ENCODE measurements around the gene MMS22L. TPM values are rescaled to one million over a fixed set of nuclear protein-coding genes. Genes with fewer than 3 reads are reported as not detected.

Gene MMS22L
- total RNA-seq, 1 experiment from 2014 or later = 52.8 TPM

- H2BK15ac ChIP-seq (ENCODE audit: low read depth, low read length) = no peak overlapping the region
- H2BK20ac ChIP-seq (ENCODE audit: low read depth, low read length, poor library complexity, severe bottlenecking) = no peak overlapping the region
- H3K18ac ChIP-seq (ENCODE audit: insufficient read length, low read depth, low read length) = no peak overlapping the region
- no peak overlapping the region for H3K56ac ChIP-seq (ENCODE audit: insufficient read length, low read depth, low read length)
- no CpG with 5 or more reads among the region's 1 CpG for WGBS (ENCODE audit: extremely low coverage, insufficient read length, low lambda C conversion rate)
- no peak overlapping the region for H3K4me2 ChIP-seq (ENCODE audit: insufficient read depth, insufficient read length, low read length)
- H2BK5ac ChIP-seq (ENCODE audit: insufficient read length, low read length) = no peak overlapping the region
- H3K14ac ChIP-seq (ENCODE audit: insufficient read depth, low read length) = no peak overlapping the region
- H3T11ph ChIP-seq (ENCODE audit: low read length) = no peak overlapping the region
- H2AK5ac ChIP-seq (ENCODE audit: insufficient read length, low read length) = no peak overlapping the region
- no peak overlapping the region for H2BK12ac ChIP-seq (ENCODE audit: insufficient read length, low read depth, low read length)
- no peak overlapping the region for H2BK120ac ChIP-seq (ENCODE audit: low read depth, low read length, poor library complexity, severe bottlenecking)
- no peak overlapping the region for H4K8ac ChIP-seq (replicated peaks; ENCODE audit: insufficient read length, low read depth, low read length)
- no peaks in the 10 kb centered on the region for H3K4me1 ChIP-seq (ENCODE audit: insufficient read depth, low read length)
- no peak overlapping the region for H3K4ac ChIP-seq (ENCODE audit: low read depth, low read length)
- H3K79me1 ChIP-seq (ENCODE audit: insufficient read depth, low read depth, low read length, poor library complexity, severe bottlenecking) = no peaks in the 10 kb centered on the region
- H3K9ac ChIP-seq (ENCODE audit: extremely low read depth, insufficient read length, low read length) = no peak overlapping the region
- no peak overlapping the region for H3K27ac ChIP-seq (ENCODE audit: insufficient read length, low read depth, low read length)
- no peaks in the 10 kb centered on the region for H3K27me3 Mint-ChIP-seq (ENCODE audit: low read depth)
- H4K20me1 ChIP-seq (ENCODE audit: control insufficient read depth, insufficient read depth, insufficient read length) = no peaks in the 10 kb centered on the region
- no peaks in the 10 kb centered on the region for H3K23me2 ChIP-seq (ENCODE audit: insufficient read length, low read depth, low read length, poor library complexity, severe bottlenecking)
- no peak overlapping the region for H3K27ac Mint-ChIP-seq
- no peak overlapping the region for H4K5ac ChIP-seq (ENCODE audit: insufficient read length, low read depth, low read length)
- no peaks in the 10 kb centered on the region for H3K9me3 Mint-ChIP-seq
- peaks cover 14 to 32% (median 24%) of the 10 kb centered on the region in 3 experiments for H3K36me3 Mint-ChIP-seq (ENCODE audit: insufficient read depth in 1 of 3, low read depth in 3 of 3)
- TF ChIP-seq CTCF (conservative IDR thresholded peaks at IDR 0.05) = no peak
- no peaks in the 10 kb centered on the region for H3K9me3 ChIP-seq (ENCODE audit: control insufficient read depth, low read depth, low read length)
- no peak overlapping the region for H4K91ac ChIP-seq (ENCODE audit: insufficient read length, low read depth, low read length)
- no peak overlapping the region for H3K4me3 Mint-ChIP-seq
- DNase-seq = no peak
- no peak overlapping the region for H3K23ac ChIP-seq (ENCODE audit: insufficient read length, low read depth, low read length)
- no peaks in the 10 kb centered on the region for H3K79me2 ChIP-seq (ENCODE audit: insufficient read depth, low read length)
- no peak overlapping the region for H2AFZ ChIP-seq (ENCODE audit: low read length)
- H3K4me1 Mint-ChIP-seq = peaks cover 0 to 7% of the 10 kb centered on the region in 2 experiments; a peak in 2 of 4 replicates
- no peaks in the 10 kb centered on the region for H3K27me3 ChIP-seq (ENCODE audit: insufficient read depth, low read length)
Observed at GRCh38 chr6:97231911-97232310, 51.1 kb downstream of the MMS22L start.

All from H9 (cell line).